GM18507 (cell line): ENCODE data around the gene PADI3.
"Not testable (repeated sequence)": the region's sequence is repeated elsewhere in the genome, so short reads cannot be mapped to it uniquely, and the experiment has no call there.

Experiments used
- DNase-seq: peaks from one replicate; pipeline ENCODE4 v3.0.0; 2011; ENCODE audit warnings: low read depth; ENCODE audit not compliant: insufficient read length; ENCODE audit errors: extremely low spot score
- FAIRE-seq: peaks from 2 replicates; lab custom pipeline; 2011; peaks lifted over from hg19 to GRCh38; lab: Jason Lieb, UNC

Gene PADI3

DNA sequence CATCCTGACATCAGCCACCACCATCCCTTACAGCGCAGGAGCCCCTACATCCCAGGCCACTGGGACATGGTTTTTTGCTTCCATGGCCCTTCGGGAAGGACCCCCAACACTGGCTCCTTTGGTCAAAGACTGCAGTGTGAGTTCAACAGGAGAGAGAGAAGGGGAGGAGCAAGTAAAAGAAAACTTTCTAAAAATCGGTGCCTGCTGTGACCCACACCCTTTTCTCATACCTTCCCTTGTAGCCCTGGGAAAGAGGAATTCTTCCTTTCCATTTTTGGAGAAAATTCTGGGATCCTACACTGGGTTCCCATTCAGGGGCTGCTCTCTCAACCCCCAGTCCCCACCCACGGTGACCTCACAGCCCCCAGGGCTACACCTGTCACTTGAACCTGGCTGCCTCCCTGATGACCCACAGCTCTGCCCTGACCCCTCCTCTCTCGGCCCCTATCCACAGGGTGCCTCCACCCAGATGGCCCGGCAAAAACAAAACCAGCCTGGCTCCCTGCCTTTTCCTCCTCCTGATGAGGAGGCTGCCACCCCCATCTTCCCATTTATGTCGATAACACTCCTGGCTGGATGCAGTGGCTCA lies 66.7 kb downstream of the PADI3 start:
- no peak for DNase-seq
- FAIRE-seq: no peak

DNA sequence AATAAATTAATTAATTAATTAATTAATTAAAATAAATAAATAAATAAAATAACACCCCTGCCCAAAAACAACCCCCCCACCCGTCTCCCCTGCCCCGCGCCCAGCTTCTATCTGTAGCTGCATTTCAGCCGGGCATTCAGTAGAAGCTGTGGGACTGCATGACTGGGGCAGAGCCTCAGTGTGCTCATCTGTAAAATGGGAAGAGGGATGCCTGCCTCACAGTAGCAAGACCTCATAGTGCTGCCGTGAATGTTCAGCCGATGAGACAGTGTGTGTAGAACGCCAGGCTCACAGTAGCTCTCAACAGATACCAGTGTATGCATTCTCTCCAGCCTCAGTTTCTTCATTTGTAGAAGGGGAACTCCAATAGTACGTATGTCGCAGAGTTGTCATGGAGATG lies 67.8 kb downstream of the PADI3 start:
- FAIRE-seq (no peak), DNase-seq (no peak)

DNA sequence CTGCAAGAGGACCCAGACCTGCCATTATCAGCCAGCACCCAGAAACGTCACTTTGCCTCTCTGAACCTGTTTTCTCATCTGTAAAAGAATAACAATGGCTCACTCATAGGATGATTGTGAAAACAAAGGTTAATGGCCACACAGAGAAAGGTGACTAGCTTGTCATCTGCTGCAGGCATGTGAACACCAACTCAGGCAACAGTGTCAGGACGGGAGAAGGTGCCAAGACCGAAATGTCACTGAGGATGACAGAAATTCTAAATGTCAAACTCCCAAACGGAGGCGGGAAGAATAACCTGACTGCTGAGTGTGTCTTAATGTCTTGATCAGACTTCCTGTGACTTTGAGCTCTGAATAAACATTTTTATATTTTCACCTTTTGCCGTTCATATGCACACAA lies 69.4 kb downstream of the PADI3 start:
- FAIRE-seq (no peak), DNase-seq (no peak)

DNA sequence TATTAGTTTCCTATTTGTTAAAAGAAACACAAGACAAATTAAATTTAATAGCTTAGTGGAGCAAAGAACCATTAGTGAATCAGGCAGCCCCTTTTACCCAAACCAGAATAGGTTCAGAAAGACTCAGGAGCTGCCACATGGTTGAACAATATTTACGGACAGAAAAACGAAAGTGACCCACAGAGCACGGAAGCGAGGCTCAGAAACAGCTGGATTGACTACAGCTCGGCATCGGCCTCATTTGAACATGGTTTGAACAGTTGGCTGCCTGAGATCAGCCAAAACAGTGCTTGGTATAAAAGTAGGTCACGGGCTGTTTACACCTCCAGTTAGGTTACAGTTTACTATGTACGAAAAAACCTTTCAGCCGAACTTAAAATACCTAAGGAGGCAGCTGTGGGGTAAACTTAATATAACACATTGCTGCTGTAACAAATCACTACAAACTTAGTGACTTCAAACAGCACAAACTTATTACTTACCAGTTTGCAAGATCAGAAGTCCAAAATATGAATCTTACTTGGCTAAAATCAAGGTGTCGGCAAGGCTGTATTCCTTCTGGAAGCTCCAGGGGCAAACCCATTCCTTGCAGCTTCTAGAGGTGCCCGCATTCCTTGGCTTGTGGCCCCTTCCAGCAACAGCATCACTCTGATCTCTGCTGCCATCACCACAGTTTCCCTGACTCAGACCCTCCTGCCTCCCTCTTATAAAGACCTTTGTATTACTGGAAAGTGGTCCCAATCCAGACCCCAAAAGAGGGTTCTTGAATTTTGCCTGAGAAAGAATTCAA lies 70.9 kb downstream of the PADI3 start:
- no peak for FAIRE-seq
- DNase-seq: no peak

DNA sequence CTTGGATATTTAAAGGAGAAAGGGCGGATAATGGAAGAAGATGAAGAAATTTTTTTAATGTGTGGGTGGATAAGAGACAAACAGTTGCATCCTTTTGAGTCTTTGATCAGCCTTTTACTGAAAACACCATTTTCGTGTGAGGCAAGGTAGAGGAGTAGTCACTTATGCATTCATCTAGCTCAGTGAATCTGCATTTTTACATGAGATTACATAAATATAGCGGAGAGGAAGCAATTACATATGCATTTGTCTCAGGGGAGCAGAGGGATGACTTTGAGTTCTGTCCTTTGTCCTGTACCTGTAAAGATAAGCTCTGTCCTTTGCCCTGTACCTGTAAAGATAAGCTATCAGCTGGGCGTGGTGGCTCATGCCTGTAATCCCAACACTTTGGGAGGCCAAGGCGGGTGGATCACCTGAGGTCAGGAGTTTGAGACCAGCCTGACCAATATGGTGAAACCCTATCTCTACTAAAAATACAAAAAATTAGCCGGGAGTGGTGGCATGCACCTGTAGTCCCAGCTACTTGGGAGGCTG lies 73.0 kb downstream of the PADI3 start:
- DNase-seq, FAIRE-seq: not testable (repeated sequence)

DNA sequence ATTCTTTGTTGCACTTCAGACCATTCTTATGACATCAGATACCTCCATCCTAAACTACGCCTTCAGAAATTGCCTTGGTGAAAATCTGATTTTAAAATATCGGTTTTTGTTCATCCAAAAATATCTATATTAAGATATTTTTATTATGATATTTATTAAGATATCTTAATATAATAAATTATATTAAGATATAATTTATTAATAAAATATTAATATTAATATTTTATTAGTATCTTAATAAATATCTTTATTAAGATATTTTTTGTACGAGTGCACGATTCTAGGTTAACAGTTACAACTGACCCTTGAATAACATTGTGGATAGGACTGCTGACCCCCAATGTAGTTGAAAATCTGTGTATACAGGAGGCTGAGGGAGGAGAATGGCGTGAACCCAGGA lies 80.0 kb downstream of the PADI3 start:
- no peak for FAIRE-seq
- no peak for DNase-seq

DNA sequence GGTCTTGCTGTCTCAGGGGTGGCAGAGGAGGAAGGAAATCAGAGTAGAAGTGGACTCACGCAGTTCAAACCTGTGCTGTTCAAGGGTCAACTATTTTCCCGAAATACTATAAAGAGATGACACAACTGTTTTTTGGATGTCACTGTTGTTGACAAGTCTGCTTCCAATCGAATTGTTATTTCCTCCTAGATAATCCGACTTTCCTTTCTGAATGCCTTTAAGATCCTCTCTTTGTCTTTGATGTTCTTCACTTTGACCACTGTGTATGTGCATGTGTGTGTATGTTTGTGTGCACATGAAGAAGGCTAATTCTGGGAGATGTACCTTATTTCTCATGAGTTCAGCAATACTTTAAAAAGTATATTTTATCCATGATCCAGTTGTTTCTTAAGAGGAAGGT lies 80.7 kb downstream of the PADI3 start:
- no peak for DNase-seq
- FAIRE-seq: no peak

DNA sequence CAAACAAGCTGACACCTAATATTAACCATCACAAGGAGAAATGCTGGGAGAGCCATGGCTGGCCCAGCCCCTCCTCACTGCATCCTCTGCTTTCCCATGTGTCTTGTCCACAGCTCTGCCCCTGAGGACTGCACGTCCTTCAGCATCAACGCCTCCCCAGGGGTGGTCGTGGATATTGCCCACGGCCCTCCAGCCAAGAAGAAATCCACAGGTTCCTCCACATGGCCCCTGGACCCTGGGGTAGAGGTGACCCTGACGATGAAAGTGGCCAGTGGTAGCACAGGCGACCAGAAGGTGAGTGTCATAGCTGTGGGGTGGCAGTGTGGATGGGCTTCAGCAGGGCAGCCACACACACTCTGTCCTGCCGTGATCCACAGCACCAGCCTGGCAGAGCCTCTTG lies 82.0 kb downstream of the PADI3 start:
- DNase-seq (no peak), FAIRE-seq (no peak)

DNA sequence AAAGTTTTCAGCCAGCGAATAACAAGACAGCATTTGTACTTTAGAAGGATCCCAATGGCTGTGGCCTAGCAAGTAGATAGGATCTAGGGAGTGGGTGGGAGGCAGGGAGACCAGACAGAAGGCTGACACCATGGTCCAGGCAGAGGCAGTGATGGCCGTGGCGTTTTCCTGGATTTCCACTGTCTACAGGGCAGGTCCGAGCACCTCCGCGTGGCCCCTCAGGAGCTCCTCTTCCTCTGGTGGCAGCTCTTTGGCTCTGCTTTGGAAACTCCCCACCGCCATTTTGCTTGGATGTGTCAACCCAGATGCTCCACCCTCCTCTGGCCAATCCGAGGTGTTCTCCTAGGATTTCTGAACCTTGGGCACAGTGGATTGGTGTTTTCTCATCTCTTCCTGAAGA lies 84.2 kb downstream of the PADI3 start:
- DNase-seq: no peak
- FAIRE-seq: no peak
